NCI-H82 treated with DMSO at 0.1 percent for 48 hours (cell line): ENCODE results near the gene MCC.

Experiments used
- DNase-seq: peaks from one replicate; lab custom pipeline; 2025; ENCODE audit not compliant: unreplicated experiment; lab: John Stamatoyannopoulos, UW

Gene MCC

GRCh38 chr5:113321276-113321675 lies 167.0 kb downstream of the MCC start:
- peak; percentile 19 for DNase-seq

GRCh38 chr5:113320273-113320780 lies 167.9 kb downstream of the MCC start:
- DNase-seq: no peak

- no peak for DNase-seq
These were observed 168.8 kb downstream of the MCC start for GRCh38 chr5:113319256-113320053.

GRCh38 chr5:113317636-113318035 lies 170.6 kb downstream of the MCC start:
- DNase-seq: no peak

GRCh38 chr5:113311301-113311700 lies 177.0 kb downstream of the MCC start:
- no peak for DNase-seq

GRCh38 chr5:113302120-113302519 lies 186.1 kb downstream of the MCC start:
- no peak for DNase-seq

- peak; percentile 55 for DNase-seq
These were observed 188.7 kb downstream of the MCC start for GRCh38 chr5:113299591-113299990.

- DNase-seq: no peak
These were observed 191.6 kb downstream of the MCC start for GRCh38 chr5:113296676-113297075.

GRCh38 chr5:113295111-113295539 lies 193.1 kb downstream of the MCC start:
- DNase-seq: no peak

GRCh38 chr5:113294311-113295110 lies 193.7 kb downstream of the MCC start:
- DNase-seq: peak; percentile 64

GRCh38 chr5:113293975-113294310 lies 194.3 kb downstream of the MCC start:
- DNase-seq: no peak

GRCh38 chr5:113293068-113293974 lies 194.9 kb downstream of the MCC start:
- DNase-seq: peak; percentile 36

- DNase-seq: no peak
These were observed 195.8 kb downstream of the MCC start for GRCh38 chr5:113292462-113292861.

- DNase-seq: no peak
These were observed 204.7 kb downstream of the MCC start for GRCh38 chr5:113283558-113283957.

- DNase-seq: no peak
These were observed 205.8 kb downstream of the MCC start for GRCh38 chr5:113282472-113282871.

- DNase-seq: no peak
These were observed 207.1 kb downstream of the MCC start for GRCh38 chr5:113281194-113281593.

- DNase-seq: no peak
These were observed 207.7 kb downstream of the MCC start for GRCh38 chr5:113280541-113280940.

- no peak for DNase-seq
These were observed 209.3 kb downstream of the MCC start for GRCh38 chr5:113278976-113279375.

GRCh38 chr5:113276493-113276892 lies 211.8 kb downstream of the MCC start:
- no peak for DNase-seq

- DNase-seq: peak; percentile 41
These were observed 212.3 kb downstream of the MCC start for GRCh38 chr5:113276001-113276400.

- peak; percentile 17 for DNase-seq
These were observed 213.3 kb downstream of the MCC start for GRCh38 chr5:113274836-113275414.
